ENCODE results near the gene STX17. TPM values are rescaled to one million over a fixed set of nuclear protein-coding genes. Genes with fewer than 3 reads are reported as not detected.

STX17 gene
- total and polyA plus RNA-seq, 2 experiments from 2014 or later, result 17.6 to 26.7 TPM

- no peak for DNase-seq (ENCODE audit: low spot score)
- H3K79me2 ChIP-seq, result peaks cover 11% of the 10 kb centered on the region
- WGBS (ENCODE audit: low lambda C conversion rate, missing lambda C conversion rate), result over 99% methylated on average over 4 of the region's 4 CpGs
- H4K20me1 ChIP-seq (ENCODE audit: insufficient read depth, poor library complexity, severe bottlenecking), result no peaks in the 10 kb centered on the region
- no peak overlapping the region for H3K4me2 ChIP-seq
- no peak overlapping the region for H2AFZ ChIP-seq
- no peaks in the 10 kb centered on the region for H3K9me3 ChIP-seq (ENCODE audit: low read depth)
- no peak overlapping the region for H3K27ac ChIP-seq
- H3K36me3 ChIP-seq (replicated peaks; ENCODE audit: insufficient read depth, low read depth), result no peaks in the 10 kb centered on the region
- TF ChIP-seq EZH2phosphoT487 (IDR thresholded peaks at IDR 0.05; ENCODE audit: low read depth, severe bottlenecking, unreplicated experiment) (no peak), EZH2 (IDR thresholded peaks at IDR 0.05; ENCODE audit: borderline replicate concordance) (no peak)
- TF ChIP-seq, protein P1, sequence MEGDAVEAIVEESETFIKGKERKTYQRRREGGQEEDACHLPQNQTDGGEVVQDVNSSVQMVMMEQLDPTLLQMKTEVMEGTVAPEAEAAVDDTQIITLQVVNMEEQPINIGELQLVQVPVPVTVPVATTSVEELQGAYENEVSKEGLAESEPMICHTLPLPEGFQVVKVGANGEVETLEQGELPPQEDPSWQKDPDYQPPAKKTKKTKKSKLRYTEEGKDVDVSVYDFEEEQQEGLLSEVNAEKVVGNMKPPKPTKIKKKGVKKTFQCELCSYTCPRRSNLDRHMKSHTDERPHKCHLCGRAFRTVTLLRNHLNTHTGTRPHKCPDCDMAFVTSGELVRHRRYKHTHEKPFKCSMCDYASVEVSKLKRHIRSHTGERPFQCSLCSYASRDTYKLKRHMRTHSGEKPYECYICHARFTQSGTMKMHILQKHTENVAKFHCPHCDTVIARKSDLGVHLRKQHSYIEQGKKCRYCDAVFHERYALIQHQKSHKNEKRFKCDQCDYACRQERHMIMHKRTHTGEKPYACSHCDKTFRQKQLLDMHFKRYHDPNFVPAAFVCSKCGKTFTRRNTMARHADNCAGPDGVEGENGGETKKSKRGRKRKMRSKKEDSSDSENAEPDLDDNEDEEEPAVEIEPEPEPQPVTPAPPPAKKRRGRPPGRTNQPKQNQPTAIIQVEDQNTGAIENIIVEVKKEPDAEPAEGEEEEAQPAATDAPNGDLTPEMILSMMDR (IDR thresholded peaks at IDR 0.05; ENCODE audit: poor library complexity), result no peak
- no peak overlapping the region for H3K4me3 ChIP-seq
- H3K27me3 ChIP-seq, result no peaks in the 10 kb centered on the region
- no peaks in the 10 kb centered on the region for H3K4me1 ChIP-seq (ENCODE audit: insufficient read depth)
- no peaks in the 10 kb centered on the region for H3K9me2 ChIP-seq (replicated peaks; ENCODE audit: insufficient read depth)
Observed at GRCh38 chr9:99936947-99937587, 30.6 kb downstream of the STX17 start.

DNA sequence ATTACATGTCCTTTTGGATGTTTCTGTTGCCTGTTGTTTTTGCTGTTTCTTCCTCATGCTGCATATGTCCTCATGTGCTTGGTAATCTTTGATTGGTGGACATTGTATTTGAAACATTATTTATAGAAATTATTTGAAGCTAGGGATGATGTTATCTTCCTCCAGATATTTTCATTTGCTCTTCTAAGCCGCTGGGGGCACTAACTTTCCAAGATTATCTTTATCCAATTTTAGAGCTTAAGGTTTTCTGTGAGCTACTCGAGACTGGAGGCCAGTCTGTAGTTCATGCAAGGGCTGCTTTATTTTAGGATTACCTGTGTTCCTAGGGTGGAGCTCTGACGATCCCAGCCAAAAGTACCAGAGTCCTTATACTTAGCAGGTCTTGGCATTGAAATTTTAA is 40.9 kb downstream of the STX17 start:
- Histone ChIP-seq H3K79me2 (peaks cover 3% of the 10 kb centered on the region), H3K4me2 (no peak overlapping the region), H3K9me3 (ENCODE audit: low read depth) (no peaks in the 10 kb centered on the region), H3K9me2 (replicated peaks; ENCODE audit: insufficient read depth) (no peaks in the 10 kb centered on the region), H3K27me3 (no peaks in the 10 kb centered on the region), H3K36me3 (replicated peaks; ENCODE audit: insufficient read depth, low read depth) (no peaks in the 10 kb centered on the region), H4K20me1 (ENCODE audit: insufficient read depth, poor library complexity, severe bottlenecking) (no peaks in the 10 kb centered on the region), H3K27ac (no peak overlapping the region), H3K4me3 (no peak overlapping the region), H2AFZ (no peak overlapping the region), H3K4me1 (ENCODE audit: insufficient read depth) (no peaks in the 10 kb centered on the region)
- WGBS (ENCODE audit: low lambda C conversion rate, missing lambda C conversion rate), result 53% methylated on average over 3 of the region's 3 CpGs
- DNase-seq (ENCODE audit: low spot score), result no peak
- TF ChIP-seq, protein P1 (IDR thresholded peaks at IDR 0.05; ENCODE audit: poor library complexity), result no peak
- no peak for TF ChIP-seq EZH2 (IDR thresholded peaks at IDR 0.05; ENCODE audit: borderline replicate concordance)
- TF ChIP-seq EZH2phosphoT487 (IDR thresholded peaks at IDR 0.05; ENCODE audit: low read depth, severe bottlenecking, unreplicated experiment), result no peak

DNA sequence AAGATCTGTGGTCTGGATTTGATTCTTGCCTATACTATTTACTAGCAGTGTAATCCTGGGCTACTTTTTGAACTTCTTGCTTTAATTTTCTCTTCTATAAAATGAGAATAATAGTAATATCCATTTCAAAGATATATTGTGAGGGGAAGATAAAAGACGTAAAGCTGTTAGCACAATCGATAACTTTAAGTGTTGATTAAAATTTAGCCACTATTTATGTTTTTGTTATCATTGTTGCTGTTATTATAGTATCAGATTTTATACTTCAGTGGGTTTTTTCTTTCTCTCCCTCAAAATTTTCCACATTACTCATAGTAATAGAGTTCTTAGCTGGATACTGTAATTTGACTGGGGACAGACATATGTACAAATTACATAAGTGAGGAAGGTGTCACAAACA is 42.0 kb downstream of the STX17 start:
- H3K36me3 ChIP-seq (replicated peaks; ENCODE audit: insufficient read depth, low read depth), result no peaks in the 10 kb centered on the region
- H3K9me2 ChIP-seq (replicated peaks; ENCODE audit: insufficient read depth), result no peaks in the 10 kb centered on the region
- no peak overlapping the region for H3K4me2 ChIP-seq
- TF ChIP-seq, protein P1 (IDR thresholded peaks at IDR 0.05; ENCODE audit: poor library complexity), result no peak
- TF ChIP-seq EZH2phosphoT487 (IDR thresholded peaks at IDR 0.05; ENCODE audit: low read depth, severe bottlenecking, unreplicated experiment) (no peak), EZH2 (IDR thresholded peaks at IDR 0.05; ENCODE audit: borderline replicate concordance) (no peak)
- 87% methylated on average over 2 of the region's 2 CpGs for WGBS (ENCODE audit: low lambda C conversion rate, missing lambda C conversion rate)
- no peaks in the 10 kb centered on the region for H3K9me3 ChIP-seq (ENCODE audit: low read depth)
- no peak overlapping the region for H2AFZ ChIP-seq
- no peak overlapping the region for H3K4me3 ChIP-seq
- H3K79me2 ChIP-seq, result peaks cover 2% of the 10 kb centered on the region
- H3K27ac ChIP-seq, result no peak overlapping the region
- DNase-seq (ENCODE audit: low spot score), result no peak
- no peaks in the 10 kb centered on the region for H3K27me3 ChIP-seq
- H3K4me1 ChIP-seq (ENCODE audit: insufficient read depth), result no peaks in the 10 kb centered on the region
- H4K20me1 ChIP-seq (ENCODE audit: insufficient read depth, poor library complexity, severe bottlenecking), result no peaks in the 10 kb centered on the region
